Panc1 (cell line): ENCODE results near the gene PPM1D.
"Not testable (repeated sequence)": the region's sequence is repeated elsewhere in the genome, so short reads cannot be mapped to it uniquely, and the experiment has no call there.

Source experiments
- CTCF ChIP-seq: fragments of 450-650 bp; IDR thresholded peaks from 2 replicates; pipeline ENCODE4 v1.5.1; 2017; ENCODE audit warnings: mild to moderate bottlenecking
- POLR2AphosphoS5 ChIP-seq: IDR thresholded peaks from 2 replicates; pipeline ENCODE4 v1.6.1; 2012; ENCODE audit warnings: mild to moderate bottlenecking, low read depth, low read length, moderate library complexity
- REST ChIP-seq, 2 experiments: IDR thresholded peaks; 2 replicates each; pipeline ENCODE4 v1.6.1; 2011 to 2012; ENCODE audit warnings: low read depth in 2 of 2, control low read depth in 1 of 2, low read length in 1 of 2, mild to moderate bottlenecking in 1 of 2, moderate library complexity in 1 of 2; ENCODE audit not compliant: insufficient read depth in 1 of 2
- SIN3A ChIP-seq: IDR thresholded peaks from 2 replicates; pipeline ENCODE4 v1.6.1; 2012; ENCODE audit warnings: low read depth, mild to moderate bottlenecking, low read length, moderate library complexity, borderline replicate concordance; ENCODE audit not compliant: insufficient read depth
- TCF7L2 ChIP-seq: IDR thresholded peaks from 2 replicates; pipeline ENCODE4 v1.6.1; 2011; ENCODE audit warnings: mild to moderate bottlenecking, low read depth, low read length, inconsistent platforms

- TF ChIP-seq POLR2AphosphoS5; CTCF; REST (IDR thresholded peaks at IDR 0.05; ENCODE audit: insufficient read depth in 1 of 2, low read depth in 2 of 2, low read length in 1 of 2); SIN3A; TCF7L2: not testable (repeated sequence)
Measured at GRCh38 chr17:60552255-60552654, 47.7 kb upstream of the PPM1D start.
